GM04504 (cell line): ENCODE data around the gene OCIAD2.
"Not testable (repeated sequence)": the region's sequence is repeated elsewhere in the genome, so short reads cannot be mapped to it uniquely, and the experiment has no call there.

Experiments used
- DNase-seq: peaks from one replicate; pipeline ENCODE4 v3.0.0-alpha.2; 2012; ENCODE audit warnings: low read depth

Gene OCIAD2

GRCh38 chr4:48907706-48908477, 1.3 kb upstream of the OCIAD2 start:
- no peak for DNase-seq

GRCh38 chr4:48905363-48906015, 1.1 kb downstream of the OCIAD2 start:
- no peak for DNase-seq

- DNase-seq = no peak
Measured at GRCh38 chr4:48904541-48905142, 1.9 kb downstream of the OCIAD2 start.

GRCh38 chr4:48904101-48904500, 2.5 kb downstream of the OCIAD2 start:
- no peak for DNase-seq

- DNase-seq = no peak
Measured at GRCh38 chr4:48902266-48902665, 4.3 kb downstream of the OCIAD2 start.

- no peak for DNase-seq
Measured at GRCh38 chr4:48901196-48901595, 5.4 kb downstream of the OCIAD2 start.

- DNase-seq = no peak
Measured at GRCh38 chr4:48899950-48900349, 6.6 kb downstream of the OCIAD2 start.

- no peak for DNase-seq
Measured at GRCh38 chr4:48899432-48899749, 7.2 kb downstream of the OCIAD2 start.

- DNase-seq = no peak
Measured at GRCh38 chr4:48898733-48899431, 7.7 kb downstream of the OCIAD2 start.

- no peak for DNase-seq
Measured at GRCh38 chr4:48896845-48897244, 9.7 kb downstream of the OCIAD2 start.

GRCh38 chr4:48891028-48891619, 15.4 kb downstream of the OCIAD2 start:
- DNase-seq = no peak

- DNase-seq = not testable (repeated sequence)
Measured at GRCh38 chr4:48889750-48890149, 16.8 kb downstream of the OCIAD2 start.

GRCh38 chr4:48881646-48882045, 24.9 kb downstream of the OCIAD2 start:
- not testable (repeated sequence) for DNase-seq

- no peak for DNase-seq
Measured at GRCh38 chr4:48879561-48880442, 26.8 kb downstream of the OCIAD2 start.

- no peak for DNase-seq
Measured at GRCh38 chr4:48877827-48878535, 28.6 kb downstream of the OCIAD2 start.

GRCh38 chr4:48864696-48865095, 41.9 kb downstream of the OCIAD2 start:
- not testable (repeated sequence) for DNase-seq

- DNase-seq = no peak
Measured at GRCh38 chr4:48863728-48864127, 42.8 kb downstream of the OCIAD2 start.

GRCh38 chr4:48862661-48863060, 43.9 kb downstream of the OCIAD2 start:
- no peak for DNase-seq

GRCh38 chr4:48862038-48862437, 44.5 kb downstream of the OCIAD2 start:
- no peak for DNase-seq

- no peak for DNase-seq
Measured at GRCh38 chr4:48858130-48858529, 48.4 kb downstream of the OCIAD2 start.

- no peak for DNase-seq
Measured at GRCh38 chr4:48854982-48855381, 51.6 kb downstream of the OCIAD2 start.
